ENCODE data around the gene DAG1. TPM values are rescaled to one million over a fixed set of nuclear protein-coding genes. Genes with fewer than 3 reads are reported as not detected.

Gene DAG1
- polyA plus RNA-seq, 1 donor = 104 TPM

DNA sequence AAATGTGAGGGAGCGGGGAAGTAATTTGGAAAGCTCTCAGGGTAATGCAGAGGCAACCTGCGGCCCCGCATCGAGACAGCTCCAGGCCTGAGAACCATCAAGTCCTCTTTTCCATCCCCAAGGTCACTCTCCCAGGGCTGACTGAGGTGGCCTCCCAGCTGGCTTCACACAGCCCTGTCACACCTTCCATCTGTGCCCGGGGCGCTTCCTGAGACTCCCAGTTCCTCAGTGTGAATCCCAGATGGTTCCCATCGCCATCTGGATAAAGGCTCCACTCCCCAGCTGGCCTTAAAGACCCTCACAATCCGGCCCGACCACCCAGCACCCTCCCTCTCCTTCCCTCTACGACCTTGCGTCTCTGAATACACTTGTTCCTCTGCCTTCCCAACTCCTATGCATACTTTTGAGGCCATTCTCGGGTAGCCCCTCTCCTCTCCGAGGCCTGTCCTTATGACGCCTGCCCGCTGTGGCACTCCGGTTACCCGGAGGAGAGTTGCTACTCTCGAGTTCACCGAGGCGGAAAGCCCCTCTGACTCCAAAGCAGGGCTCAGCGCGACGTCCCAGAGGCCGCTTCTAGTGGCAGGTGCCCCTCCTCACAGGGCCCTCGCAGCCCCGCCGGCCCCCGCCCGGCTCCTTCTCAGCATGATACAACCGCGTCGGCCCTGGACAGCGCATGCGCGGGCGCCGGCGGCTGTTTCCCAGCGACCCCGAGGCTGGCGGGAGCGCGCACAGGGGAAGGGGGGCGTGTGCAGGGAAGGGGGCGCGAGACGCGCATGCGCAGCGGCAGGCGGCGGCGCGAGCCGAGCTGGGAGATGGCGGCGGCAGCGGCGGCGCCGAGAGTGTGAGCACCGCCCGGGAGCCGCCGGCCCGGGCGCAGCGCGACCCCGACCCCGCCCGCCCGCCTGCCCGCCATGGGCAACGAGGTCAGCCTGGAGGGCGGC, 83.9 kb downstream of the DAG1 start, which contains the start of gene BSN:
TSS of gene BSN (plus strand) at position 786 of the 941 bp plus-strand sequence. CDS start at position 912, 126 bp downstream.
- peak; percentile 93 for DNase-seq

DNA sequence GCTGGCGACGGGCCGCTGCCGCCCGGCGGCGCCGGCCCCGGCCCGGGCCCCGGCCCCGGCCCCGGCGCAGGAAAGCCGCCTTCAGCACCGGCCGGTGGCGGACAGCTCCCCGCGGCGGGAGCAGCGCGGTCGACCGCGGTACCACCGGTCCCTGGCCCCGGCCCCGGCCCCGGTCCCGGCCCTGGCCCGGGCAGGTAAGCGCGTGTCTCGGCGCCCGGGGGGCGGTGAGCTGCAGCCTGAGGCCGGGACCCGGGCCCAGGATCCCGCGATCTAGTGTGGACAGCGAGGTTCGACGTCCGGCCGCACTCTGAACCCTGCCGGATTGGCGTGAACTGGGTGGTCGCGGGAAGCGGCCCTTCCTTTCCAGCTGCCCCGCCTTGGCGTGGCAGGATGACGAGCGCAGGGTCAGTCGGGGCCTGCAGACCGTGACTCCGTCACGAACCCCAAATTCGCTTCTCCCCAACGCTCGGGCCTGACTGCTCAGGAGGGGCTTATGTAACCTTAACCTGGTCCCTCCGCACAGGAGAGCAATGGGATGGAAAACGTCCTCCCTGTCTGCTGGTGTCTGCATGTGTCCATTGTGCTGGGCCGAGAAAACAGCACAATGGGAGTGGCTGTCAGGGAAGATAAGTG, 84.7 kb downstream of the DAG1 start:
- peak; percentile 46 for DNase-seq

DNA sequence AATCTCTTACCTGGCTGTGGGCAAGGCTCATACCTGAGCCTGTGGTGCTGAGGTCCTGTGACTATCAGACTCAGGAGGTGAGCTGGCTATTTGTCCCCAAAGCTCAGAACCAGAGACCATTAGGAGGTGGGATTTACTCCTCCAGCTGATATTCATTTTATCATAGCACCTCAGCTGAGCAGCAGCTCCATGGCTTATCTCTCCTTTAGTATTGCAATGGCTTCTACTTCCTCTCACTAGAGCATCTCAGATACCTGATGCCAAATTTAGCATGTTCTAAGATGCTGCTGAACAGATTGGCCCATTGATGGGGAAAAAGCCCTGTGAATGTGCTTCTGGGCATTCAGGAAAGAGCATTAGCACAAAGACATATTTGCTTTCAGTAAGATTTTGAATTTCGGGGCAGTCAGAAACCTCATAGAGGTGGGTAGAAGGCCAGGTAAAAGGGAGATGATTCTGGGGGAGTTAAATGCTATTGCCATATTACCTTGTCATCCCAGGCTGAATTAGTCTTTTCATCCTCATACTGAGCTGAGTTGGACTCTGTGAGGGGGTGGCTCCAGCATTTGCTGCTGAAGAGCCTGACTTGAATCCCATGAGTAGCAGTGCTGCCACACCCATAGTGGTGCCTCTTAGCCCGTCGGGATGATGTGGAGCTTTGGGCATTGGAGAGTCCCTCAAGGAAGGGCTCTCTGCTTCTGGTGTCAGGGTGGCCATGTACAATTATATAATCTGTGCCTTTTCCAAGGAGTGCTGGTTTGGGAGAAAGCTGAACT, 86.6 kb downstream of the DAG1 start:
- DNase-seq = no peak

DNA sequence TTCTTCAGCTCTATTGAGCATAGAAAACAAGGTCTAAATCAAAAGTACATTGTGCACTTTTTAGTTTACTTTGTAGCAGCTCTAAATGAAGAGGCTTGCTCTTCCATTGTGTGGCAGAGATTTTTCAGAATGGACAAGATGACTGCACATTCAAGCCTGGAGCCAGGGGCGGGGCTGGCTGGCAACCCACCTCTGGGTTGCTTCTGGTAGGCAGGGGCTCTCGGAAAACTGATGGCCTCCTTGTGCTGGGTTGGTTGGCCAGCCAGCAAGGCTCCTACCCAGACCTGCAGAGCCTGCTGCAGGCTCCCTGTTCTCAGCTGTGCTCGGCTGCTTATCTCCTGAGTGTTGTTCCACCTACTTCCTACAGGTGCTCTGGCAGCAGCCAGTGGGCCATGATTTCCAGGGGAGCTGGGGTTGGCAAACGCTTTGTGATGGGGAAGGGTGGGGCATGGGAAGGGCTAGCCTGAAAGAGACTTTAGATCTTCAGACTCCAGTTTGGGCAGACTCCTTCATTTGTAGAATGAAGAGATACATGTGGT, 93.0 kb downstream of the DAG1 start:
- no peak for DNase-seq

DNA sequence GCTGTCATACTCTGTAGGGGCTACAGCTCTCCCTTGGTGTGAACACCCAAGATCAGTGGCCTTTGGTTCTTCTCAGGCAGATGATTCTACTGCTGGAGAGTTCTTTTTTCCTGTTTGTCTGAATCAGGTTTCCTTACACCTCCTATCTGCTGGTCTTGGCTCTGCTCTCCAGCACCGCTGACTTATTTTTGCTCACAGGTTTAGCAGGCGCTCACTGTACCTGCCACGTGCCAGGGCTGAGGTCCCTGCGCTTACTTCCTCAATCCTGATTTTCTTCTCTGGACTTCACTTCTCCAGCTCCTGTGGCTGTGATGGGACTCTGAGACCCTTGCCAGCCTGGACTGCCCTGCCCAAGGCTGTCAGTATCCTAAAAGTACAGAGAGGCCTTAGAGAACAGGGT, 93.7 kb downstream of the DAG1 start:
- no peak for DNase-seq

DNA sequence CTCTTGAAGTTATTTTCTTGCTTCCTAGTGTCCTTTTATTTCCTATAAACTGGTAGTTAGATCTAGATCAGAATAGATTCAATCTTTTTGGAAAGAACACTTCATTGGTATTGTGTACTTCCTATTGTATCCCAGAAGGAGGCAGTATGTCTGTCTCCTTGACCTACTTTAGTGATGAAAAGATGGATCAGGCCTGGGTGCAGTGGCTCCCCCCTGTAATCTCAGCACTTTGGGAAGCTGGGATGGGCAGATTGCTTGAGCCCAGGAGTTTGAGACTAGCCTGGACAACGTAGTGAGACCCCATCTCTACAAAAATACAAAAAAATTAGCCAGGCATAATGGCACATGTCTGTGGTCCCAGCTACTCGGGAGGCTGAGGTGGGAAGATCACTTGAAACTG, 96.2 kb downstream of the DAG1 start:
- no peak for DNase-seq

DNA sequence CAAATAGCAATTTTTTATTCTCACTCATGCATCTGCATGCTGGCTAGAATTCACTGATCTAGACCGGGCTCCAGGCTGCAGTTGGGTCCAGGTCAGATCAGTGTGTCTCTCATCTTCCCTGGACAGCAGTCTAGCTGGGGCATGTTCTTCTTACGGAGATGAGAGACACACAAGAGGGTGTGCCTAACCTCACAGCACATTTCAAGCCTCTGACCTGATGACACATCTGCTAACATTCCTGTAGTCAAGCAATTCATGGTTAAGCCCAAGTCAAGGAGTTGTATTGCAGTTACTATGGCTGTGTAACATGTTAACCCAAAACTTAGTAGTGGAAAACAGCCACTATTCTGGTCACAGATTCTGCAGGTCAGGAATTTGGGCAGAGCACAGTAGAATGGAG, 97.3 kb downstream of the DAG1 start:
- no peak for DNase-seq

DNA sequence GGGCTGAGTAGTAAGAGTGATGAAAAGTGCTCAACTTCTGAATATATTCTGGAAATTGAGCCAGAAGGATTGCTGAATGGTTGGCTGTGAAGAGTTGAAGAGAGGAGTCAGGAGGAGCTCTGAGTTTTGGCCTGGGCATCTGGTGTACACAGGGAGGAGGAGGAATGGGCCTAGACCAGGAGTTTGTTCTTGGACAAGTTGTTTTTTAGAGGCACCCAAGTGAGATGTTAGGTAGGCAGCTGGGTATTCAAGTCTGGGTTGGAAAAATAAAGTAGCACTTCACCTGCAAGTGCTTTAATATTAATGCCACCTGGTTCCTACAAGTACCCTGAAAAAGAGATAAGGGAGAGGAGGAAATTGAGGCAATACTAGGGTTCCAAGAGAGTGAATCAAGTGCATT, 98.9 kb downstream of the DAG1 start:
- DNase-seq = no peak

DNA sequence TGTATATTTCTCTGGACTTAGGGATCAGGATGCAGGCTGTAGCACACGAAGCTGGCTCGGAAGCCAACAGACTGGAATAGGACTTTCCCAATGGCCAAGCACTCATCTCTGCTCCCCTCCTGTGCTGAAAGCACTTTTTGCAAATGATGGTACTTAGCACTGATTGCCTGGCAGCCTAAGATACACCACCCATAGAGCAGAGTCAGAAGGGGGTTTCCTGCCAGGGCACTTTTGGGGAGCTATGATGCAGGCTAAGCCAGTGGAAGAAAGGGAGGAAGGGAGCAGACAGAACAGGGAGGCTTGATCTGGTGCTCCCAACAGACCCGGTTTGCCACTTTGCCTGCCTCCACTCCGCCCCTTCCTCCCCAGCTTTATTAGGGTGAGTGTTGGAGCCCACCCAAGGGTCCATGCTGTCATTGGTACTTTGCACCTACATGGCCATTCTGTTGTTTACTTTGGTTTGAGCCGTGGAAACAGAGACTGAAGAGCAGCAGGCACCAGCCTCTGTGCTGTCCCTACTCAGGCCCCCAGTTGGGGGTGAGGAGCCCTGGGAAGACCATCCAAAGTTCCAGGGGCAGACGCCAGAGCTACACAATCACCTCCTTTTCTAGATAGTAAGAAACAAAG, 100.1 kb downstream of the DAG1 start:
- DNase-seq = no peak

DNA sequence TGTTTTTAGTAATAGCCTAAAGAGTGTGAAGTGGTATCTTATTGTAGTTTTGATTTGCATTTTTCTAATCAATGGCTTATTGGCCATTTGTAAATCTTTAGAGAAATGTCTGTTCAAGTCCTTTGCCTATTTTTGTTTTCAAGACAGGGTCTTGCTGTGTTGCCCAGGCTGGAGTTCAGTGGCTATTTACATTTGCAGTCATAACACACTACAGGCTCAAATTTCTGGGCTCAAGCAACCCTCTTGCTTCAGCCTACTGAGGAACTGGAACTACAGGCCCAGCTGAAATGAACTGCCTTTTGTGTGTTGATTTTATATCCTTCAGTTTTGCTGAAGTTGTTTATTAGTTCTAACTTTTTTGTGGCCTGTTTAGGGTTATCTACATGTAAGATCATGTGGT, 112.1 kb downstream of the DAG1 start:
- DNase-seq = no peak

Other genes with a start within 250 kb of the DAG1 start
- 13.1 TPM for gene C3orf62, start 193.0 kb upstream of the DAG1 start, polyA plus RNA-seq (ENCODE audit: insufficient read length)
- gene USP4, start 130.2 kb upstream of the DAG1 start, polyA plus RNA-seq (ENCODE audit: insufficient read length) = 81.0 TPM
- 84.1 TPM for gene GPX1, start 111.9 kb upstream of the DAG1 start, polyA plus RNA-seq (ENCODE audit: insufficient read length)
- gene RHOA, start 58.3 kb upstream of the DAG1 start, polyA plus RNA-seq (ENCODE audit: insufficient read length) = 511 TPM
- 31.7 TPM for gene TCTA, start 57.8 kb upstream of the DAG1 start, polyA plus RNA-seq (ENCODE audit: insufficient read length)
- 41.2 TPM for gene AMT, start 47.8 kb upstream of the DAG1 start, polyA plus RNA-seq (ENCODE audit: insufficient read length)
- 22.1 TPM for gene NICN1, start 40.9 kb upstream of the DAG1 start, polyA plus RNA-seq (ENCODE audit: insufficient read length)
- 1.7 TPM for gene BSN, start 84.2 kb downstream of the DAG1 start, polyA plus RNA-seq (ENCODE audit: insufficient read length)
- 140 TPM for gene APEH, start 204.1 kb downstream of the DAG1 start, polyA plus RNA-seq (ENCODE audit: insufficient read length)
- 133 TPM for gene MST1, start 219.2 kb downstream of the DAG1 start, polyA plus RNA-seq (ENCODE audit: insufficient read length)
- gene RNF123, start 219.3 kb downstream of the DAG1 start, polyA plus RNA-seq (ENCODE audit: insufficient read length) = 35.0 TPM
- 2.6 TPM for gene AMIGO3, start 249.4 kb downstream of the DAG1 start, polyA plus RNA-seq (ENCODE audit: insufficient read length)

All from left kidney (tissue), 2 donors.